Activated naive CD8-positive, alpha-beta T cell (primary cell): ENCODE data around the gene TMEM131.
"Not testable (repeated sequence)": the region's sequence is repeated elsewhere in the genome, so short reads cannot be mapped to it uniquely, and the experiment has no call there.

Source experiments
- H3K27ac Mint-ChIP-seq: one replicate; pipeline ENCODE4 v1.8.0; 2021; ENCODE audit warnings: mixed read lengths
- H3K27me3 Mint-ChIP-seq: one replicate; pipeline ENCODE4 v1.8.0; 2021; ENCODE audit warnings: mixed read lengths
- H3K36me3 Mint-ChIP-seq: one replicate; pipeline ENCODE4 v1.8.0; 2021; ENCODE audit warnings: mixed read lengths
- H3K4me1 Mint-ChIP-seq: one replicate; pipeline ENCODE4 v1.8.0; 2021; ENCODE audit warnings: low read depth, mixed read lengths
- H3K4me3 Mint-ChIP-seq: one replicate; pipeline ENCODE4 v1.8.0; 2021; ENCODE audit warnings: mild to moderate bottlenecking, mixed read lengths
- H3K9me3 Mint-ChIP-seq: one replicate; pipeline ENCODE4 v1.8.0; 2021; ENCODE audit warnings: low read depth, mixed read lengths

TMEM131 gene

DNA sequence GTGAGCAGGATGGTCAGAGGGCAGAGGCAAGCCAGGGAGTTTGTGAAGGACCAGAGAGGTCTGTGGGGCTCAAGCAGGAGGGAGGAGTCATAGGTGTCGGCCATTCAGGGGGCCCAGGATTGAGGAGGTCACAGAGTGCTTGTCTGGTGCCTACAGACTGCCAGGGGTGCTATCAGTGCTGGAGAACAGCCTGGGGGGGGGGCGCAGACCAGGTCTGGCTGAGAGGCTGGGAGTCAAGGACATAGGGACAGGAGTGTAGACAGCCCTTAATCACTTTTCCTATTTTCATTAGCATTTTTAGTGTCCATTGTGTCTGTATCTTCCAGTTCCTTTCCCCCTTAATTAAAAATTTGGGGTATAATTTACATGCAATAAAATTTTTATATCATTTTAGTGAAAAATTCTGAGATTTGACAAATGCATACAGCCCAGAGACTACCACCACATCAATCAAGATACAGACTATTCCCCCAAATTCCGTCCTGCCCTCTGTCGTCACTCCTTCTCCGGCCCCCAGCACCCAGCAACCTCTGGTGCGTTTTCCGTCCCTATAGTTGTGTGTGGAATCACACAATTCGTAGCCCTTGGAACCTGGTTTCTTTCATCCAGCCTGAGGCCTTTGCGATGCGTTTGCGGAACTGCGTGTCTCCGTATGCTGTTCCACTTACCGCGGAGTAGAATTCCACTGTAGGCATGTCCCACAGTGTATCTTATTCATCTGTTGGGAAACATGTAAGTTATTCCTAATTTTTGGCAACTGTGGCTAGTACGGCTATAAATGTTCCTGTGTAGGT lies 276.2 kb downstream of the TMEM131 start:
- H3K36me3 Mint-ChIP-seq = peaks cover 24% of the 10 kb centered on the region

GRCh38 chr2:97718942-97719341 lies 276.8 kb downstream of the TMEM131 start:
- H3K36me3 Mint-ChIP-seq = peaks cover 24% of the 10 kb centered on the region
- peak overlapping the region; percentile 99 for H3K27ac Mint-ChIP-seq
- H3K27me3 Mint-ChIP-seq = no peaks in the 10 kb centered on the region
- peak overlapping the region; percentile 98 for H3K4me3 Mint-ChIP-seq
- H3K4me1 Mint-ChIP-seq = peaks cover 75% of the 10 kb centered on the region
- no peaks in the 10 kb centered on the region for H3K9me3 Mint-ChIP-seq

More for the DNA sequence above, 276.2 kb downstream of the TMEM131 start:
- Mint-ChIP-seq H3K27me3 (no peaks in the 10 kb centered on the region), H3K27ac (peak overlapping the region; percentile 99), H3K9me3 (no peaks in the 10 kb centered on the region), H3K4me3 (peak overlapping the region; percentile 98), H3K4me1 (peaks cover 73% of the 10 kb centered on the region)

DNA sequence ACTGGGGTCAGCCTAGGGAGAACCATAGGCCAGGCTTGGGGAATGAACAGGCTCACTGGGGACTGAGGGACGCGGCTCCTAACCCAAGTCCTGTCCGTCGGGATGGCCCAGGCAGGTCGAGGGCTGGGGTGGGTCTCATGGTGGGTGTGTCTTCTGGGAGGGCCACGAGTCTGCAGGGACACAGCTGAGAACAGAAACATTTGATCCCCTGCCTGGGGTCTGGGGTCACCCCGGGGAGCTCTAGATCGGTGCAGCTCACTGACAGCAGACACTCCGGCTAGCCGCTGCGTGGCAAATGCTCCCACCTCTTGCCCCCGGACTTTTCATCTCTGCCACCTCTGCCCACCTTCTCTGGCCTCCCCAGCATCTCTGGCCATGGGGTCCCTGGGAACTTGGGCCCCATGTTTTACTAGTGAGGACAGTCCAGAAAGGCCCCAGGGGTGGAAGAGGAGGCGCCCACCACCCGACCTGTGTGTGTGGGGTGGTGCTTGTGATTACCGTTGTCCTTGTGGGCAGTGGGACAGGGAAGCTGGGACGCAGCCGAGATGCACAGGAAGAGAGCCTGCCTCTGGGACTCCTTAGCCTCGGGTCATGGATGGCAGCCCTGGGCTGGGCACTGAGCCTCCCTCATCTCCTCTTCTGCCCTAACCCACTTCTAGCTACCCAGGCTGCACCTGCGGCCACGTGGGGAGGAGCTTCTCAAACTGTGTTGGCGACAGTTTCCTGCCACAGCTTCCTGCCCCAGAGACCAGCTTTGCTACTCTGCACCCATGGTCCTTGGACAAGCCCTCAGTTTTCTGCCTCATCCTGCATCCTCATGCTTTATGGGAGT lies 277.5 kb downstream of the TMEM131 start:
- Mint-ChIP-seq H3K27me3 (no peaks in the 10 kb centered on the region), H3K4me1 (peaks cover 75% of the 10 kb centered on the region), H3K9me3 (no peaks in the 10 kb centered on the region), H3K4me3 (peak overlapping the region; percentile 98), H3K36me3 (peaks cover 24% of the 10 kb centered on the region), H3K27ac (peak overlapping the region; percentile 99)

GRCh38 chr2:97717613-97717995 lies 278.1 kb downstream of the TMEM131 start:
- no peaks in the 10 kb centered on the region for H3K9me3 Mint-ChIP-seq
- H3K4me3 Mint-ChIP-seq = peak overlapping the region; percentile 98
- peaks cover 22% of the 10 kb centered on the region for H3K36me3 Mint-ChIP-seq
- H3K4me1 Mint-ChIP-seq = peaks cover 76% of the 10 kb centered on the region
- H3K27me3 Mint-ChIP-seq = no peaks in the 10 kb centered on the region
- peak overlapping the region; percentile 99 for H3K27ac Mint-ChIP-seq

DNA sequence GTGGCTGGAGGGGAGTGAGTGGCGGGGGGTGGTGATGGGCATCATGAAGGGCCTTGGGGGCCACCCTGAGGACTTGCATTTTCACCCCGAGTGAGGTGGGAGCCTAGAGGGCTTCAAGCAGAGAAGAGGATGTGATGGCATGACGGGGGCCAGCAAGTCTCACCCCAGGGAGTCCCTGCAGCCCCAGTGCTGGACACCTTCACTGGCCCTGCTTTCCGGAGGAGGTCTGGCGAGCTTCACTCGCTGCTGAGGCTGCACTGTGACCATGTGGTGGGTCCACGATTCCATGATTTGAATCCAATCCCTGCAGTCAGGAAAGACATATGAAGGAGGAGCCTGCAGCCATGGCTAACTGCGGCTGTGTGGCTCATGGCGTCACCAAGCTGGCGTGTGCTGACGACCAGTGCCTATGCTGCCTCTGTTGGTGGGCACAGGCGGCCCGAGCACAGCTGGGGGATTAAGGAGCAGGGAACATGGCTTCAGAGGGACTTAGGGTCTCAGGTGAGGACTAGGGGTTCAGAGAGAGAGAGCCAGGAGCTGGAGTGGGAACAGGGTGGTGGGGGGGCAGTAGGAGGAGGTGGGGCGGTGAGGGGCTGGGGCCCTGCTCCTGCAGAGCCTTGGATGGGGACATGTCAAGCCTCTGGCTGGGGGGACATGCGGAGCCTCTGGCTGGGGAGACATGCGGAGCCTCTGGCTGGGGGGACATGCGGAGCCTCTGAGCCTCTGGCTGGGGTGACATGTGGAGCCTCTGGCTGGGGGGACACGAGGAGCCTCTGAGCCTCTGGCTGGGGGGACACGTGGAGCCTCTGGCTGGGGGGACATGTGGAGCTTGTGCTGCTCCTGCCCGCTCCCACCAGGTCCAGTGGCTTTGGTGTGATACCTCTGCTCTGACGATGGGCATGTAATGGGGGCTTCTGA lies 278.8 kb downstream of the TMEM131 start:
- H3K4me1 Mint-ChIP-seq = peaks cover 78% of the 10 kb centered on the region
- peaks cover 20% of the 10 kb centered on the region for H3K36me3 Mint-ChIP-seq
- H3K4me3 Mint-ChIP-seq = peak overlapping the region; percentile 98
- H3K27me3 Mint-ChIP-seq = no peaks in the 10 kb centered on the region
- peak overlapping the region; percentile 99 for H3K27ac Mint-ChIP-seq
- H3K9me3 Mint-ChIP-seq = no peaks in the 10 kb centered on the region

- peak overlapping the region; percentile 98 for H3K4me3 Mint-ChIP-seq
- H3K27ac Mint-ChIP-seq = peak overlapping the region; percentile 100
- H3K9me3 Mint-ChIP-seq = no peaks in the 10 kb centered on the region
- H3K36me3 Mint-ChIP-seq = peaks cover 20% of the 10 kb centered on the region
- peaks cover 85% of the 10 kb centered on the region for H3K4me1 Mint-ChIP-seq
- no peaks in the 10 kb centered on the region for H3K27me3 Mint-ChIP-seq
Measured at GRCh38 chr2:97715951-97716694, 279.6 kb downstream of the TMEM131 start.

DNA sequence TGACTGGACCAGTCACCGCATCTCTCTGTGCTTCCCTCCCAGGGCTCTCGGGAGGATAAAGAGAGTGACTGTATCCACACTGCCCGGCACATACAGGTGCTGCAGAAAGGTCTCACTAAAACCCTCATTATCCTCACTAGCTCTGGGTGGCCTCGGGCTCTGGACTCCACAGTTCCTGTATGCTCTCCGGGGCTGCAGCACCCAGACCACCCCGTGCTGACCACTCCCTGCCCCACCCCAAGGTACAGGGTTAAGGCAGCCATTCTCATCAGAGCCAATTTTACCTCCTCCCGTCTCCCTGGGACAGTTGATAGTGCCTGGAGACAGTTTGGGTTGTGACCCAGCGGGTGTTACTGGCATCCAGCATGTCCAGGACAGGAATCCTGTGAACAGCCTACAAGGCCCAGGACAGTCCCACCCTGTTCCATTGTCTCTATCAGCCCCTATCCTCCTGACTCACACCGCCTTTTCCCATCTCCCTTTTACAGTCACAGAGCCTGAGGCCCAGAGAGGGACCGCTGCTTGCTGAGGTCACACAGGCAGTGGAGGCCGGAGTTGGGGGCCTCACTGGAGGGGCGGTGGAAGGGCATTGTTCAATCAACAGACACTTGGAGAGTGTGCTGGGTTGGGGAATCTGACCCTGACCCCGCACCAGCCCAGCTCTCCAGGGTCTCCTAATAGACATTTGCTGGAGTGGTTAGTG lies 280.6 kb downstream of the TMEM131 start:
- Mint-ChIP-seq H3K9me3 (no peaks in the 10 kb centered on the region), H3K27me3 (no peaks in the 10 kb centered on the region), H3K4me1 (peaks cover 85% of the 10 kb centered on the region), H3K27ac (peak overlapping the region; percentile 100), H3K36me3 (peaks cover 18% of the 10 kb centered on the region), H3K4me3 (peak overlapping the region; percentile 98)

- Mint-ChIP-seq H3K36me3 (peaks cover 18% of the 10 kb centered on the region), H3K9me3 (no peaks in the 10 kb centered on the region), H3K27ac (peak overlapping the region; percentile 100), H3K27me3 (no peaks in the 10 kb centered on the region), H3K4me1 (peaks cover 81% of the 10 kb centered on the region), H3K4me3 (peak overlapping the region; percentile 98)
Measured at GRCh38 chr2:97714084-97714949, 281.4 kb downstream of the TMEM131 start.

DNA sequence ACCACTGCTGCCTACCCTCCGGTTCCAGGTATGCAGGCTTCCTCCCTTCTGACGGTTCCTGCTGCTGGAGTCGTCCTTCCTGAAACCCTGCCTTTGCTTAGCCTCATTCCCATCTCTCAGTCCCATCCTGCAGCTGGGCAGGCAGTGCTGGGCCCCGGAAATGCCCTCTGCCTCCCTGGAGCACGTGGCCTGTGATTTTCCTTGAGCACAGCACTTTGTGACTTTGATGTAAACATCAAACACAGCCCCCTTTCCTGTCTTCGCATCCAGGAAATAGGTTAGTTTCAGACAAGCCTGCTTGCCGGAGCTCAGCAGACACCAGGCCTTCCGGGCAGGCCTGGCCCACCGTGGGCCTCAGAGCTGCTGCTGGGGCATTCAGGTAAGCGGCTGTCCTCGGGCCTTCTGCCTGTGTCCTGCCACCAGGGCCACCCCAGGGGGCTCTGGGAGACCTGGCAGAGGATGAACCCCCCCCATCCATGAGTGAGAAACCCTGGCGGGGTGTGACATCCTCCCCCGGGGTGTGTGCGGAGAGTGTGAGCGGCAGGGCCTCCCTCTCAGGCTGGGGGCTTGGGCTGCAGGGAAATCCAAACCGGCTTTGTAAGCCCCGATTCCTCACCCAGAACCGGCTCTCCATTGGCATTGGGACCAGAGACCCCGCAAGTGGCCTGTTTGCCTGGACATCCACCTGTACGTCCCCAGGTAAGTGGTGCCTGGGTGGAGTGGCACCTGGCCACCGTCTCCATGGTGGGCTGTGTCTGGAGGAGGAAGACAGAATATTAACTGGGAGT lies 282.3 kb downstream of the TMEM131 start, which contains the start of gene ZAP70:
ZAP70 (plus strand) TSS at position 281 of the 788 bp plus-strand sequence. CDS start 10,461 bp downstream, outside the sequence.
- Mint-ChIP-seq H3K36me3 (peaks cover 11% of the 10 kb centered on the region), H3K27me3 (no peaks in the 10 kb centered on the region), H3K4me1 (peaks cover 73% of the 10 kb centered on the region), H3K4me3 (peak within 1 kb of the TSS; percentile 98), H3K27ac (peak within 1 kb of the TSS; percentile 100), H3K9me3 (no peaks in the 10 kb centered on the region)

DNA sequence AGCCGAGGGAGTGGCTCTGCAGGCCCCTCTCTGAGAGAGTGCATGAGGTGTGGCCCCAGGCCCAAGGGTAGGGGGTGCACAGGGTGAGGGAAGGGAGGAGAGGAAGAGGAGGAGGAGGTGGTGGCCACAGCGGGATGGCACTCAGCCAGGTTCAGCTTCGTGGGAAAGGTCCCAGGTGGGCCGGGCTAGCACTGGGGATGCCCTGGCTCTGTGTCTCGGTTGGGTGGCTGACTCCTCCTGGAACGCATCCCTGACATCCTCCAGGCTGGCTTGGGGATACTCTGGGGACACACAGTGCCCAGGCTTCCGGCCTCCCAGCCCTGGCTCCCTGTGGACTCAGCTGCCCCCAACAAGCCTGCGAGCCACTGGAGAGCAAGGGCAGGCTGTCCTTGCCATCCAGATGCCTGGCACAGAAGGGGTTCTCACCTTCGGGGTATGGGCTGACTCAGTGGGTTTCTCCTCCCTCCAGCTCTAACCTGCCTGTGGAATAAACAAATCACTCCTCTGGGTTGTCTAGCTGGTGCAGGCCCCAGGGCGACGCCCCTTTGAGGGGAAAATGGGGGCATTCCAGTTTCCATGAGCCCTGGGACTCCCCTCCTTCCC lies 283.0 kb downstream of the TMEM131 start:
- H3K4me3 Mint-ChIP-seq = peak overlapping the region; percentile 98
- H3K27ac Mint-ChIP-seq = peak overlapping the region; percentile 100
- peaks cover 8% of the 10 kb centered on the region for H3K36me3 Mint-ChIP-seq
- peaks cover 68% of the 10 kb centered on the region for H3K4me1 Mint-ChIP-seq
- H3K27me3 Mint-ChIP-seq = no peaks in the 10 kb centered on the region
- H3K9me3 Mint-ChIP-seq = no peaks in the 10 kb centered on the region

- peaks cover 63% of the 10 kb centered on the region for H3K4me1 Mint-ChIP-seq
- H3K9me3 Mint-ChIP-seq = not testable (repeated sequence)
Measured at GRCh38 chr2:97712175-97712574, 283.6 kb downstream of the TMEM131 start.

DNA sequence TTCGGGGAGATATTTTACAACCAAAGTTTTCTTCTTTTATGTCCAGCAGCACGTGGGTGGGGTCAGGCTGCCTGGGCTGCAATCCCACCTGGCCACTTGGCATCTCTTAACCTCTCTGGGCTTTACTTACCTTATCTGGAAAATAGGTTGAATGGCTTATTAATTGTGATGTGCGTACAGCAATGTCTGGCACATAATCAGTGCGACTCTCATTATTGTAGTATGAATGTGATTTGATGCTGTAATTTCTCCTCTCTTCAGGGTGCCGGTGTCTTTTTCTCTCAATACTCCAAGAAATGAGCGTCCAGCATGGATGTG lies 284.4 kb downstream of the TMEM131 start:
- Mint-ChIP-seq H3K27me3 (no peaks in the 10 kb centered on the region), H3K4me1 (peaks cover 56% of the 10 kb centered on the region), H3K4me3 (peak overlapping the region; percentile 48), H3K27ac (peak overlapping the region; percentile 51), H3K36me3 (peaks cover 3% of the 10 kb centered on the region), H3K9me3 (no peaks in the 10 kb centered on the region)

More at GRCh38 chr2:97712175-97712574, 283.6 kb downstream of the TMEM131 start:
- Mint-ChIP-seq H3K27ac (peak overlapping the region; percentile 100), H3K4me3 (peak overlapping the region; percentile 98)
- not testable (repeated sequence) for H3K36me3 Mint-ChIP-seq, H3K27me3 Mint-ChIP-seq
